Psoas muscle (tissue), 8 donors: ENCODE data around the gene E2F8. TPM values are rescaled to one million over a fixed set of nuclear protein-coding genes. Genes with fewer than 3 reads are reported as not detected.

Experiments used
- ATAC-seq, 4 donors: fragments of 200-7000 bp; cut with Tn5 transposase; one replicate each; pipeline ENCODE4 v1.9.1; 2020; ENCODE audit warnings: moderate library complexity in 3 of 4, mild to moderate bottlenecking in 2 of 4
- DNase-seq, 2 donors: peaks; one replicate each; pipeline ENCODE4 v3.0.0-alpha.2; 2020
- H3K27ac ChIP-seq: fragments of 200-600 bp; one replicate; pipeline ENCODE4 v1.8.0; 2022
- H3K27me3 ChIP-seq, 3 donors: fragments of 200-600 bp in 1 of 3; one replicate each; pipeline versions ENCODE4 v1.6.1 to v1.8.0; 2013 to 2022; ENCODE audit warnings: low read length in 2 of 3, mild to moderate bottlenecking in 2 of 3, moderate library complexity in 1 of 3; ENCODE audit not compliant: insufficient read depth in 3 of 3
- H3K36me3 ChIP-seq, 2 donors: fragments of 200-600 bp in 1 of 2; one replicate each; pipeline versions ENCODE4 v1.6.1 to v1.8.0; 2013 to 2022; ENCODE audit warnings: low read depth in 1 of 2, mild to moderate bottlenecking in 1 of 2, moderate library complexity in 1 of 2; ENCODE audit not compliant: insufficient read depth in 1 of 2
- H3K4me1 ChIP-seq: fragments of 200-600 bp; one replicate; pipeline ENCODE4 v1.8.0; 2022
- H3K4me3 ChIP-seq: fragments of 200-600 bp; one replicate; pipeline ENCODE4 v1.8.0; 2022; ENCODE audit warnings: mild to moderate bottlenecking
- H3K9me3 ChIP-seq: fragments of 200-600 bp; one replicate; pipeline ENCODE4 v1.8.0; 2022
- WGBS, 3 donors: extraction: QIAGEN DNeasy Blood & Tissue Kit; methylation state at CpG; one replicate each; pipeline versions ENCODE4 v1.1.6 to v1.1.7; 2013; 5-methylcytosine and 5-hydroxymethylcytosine counted together
- intact Hi-C, 2 donors: fragments of 100-400 bp; cut with DNase I; formaldehyde crosslinking; loops; one replicate each; pipeline versions ENCODE4 v1.11.0 to v1.14.2; 2022
- polyA plus RNA-seq, 3 donors: library from polyadenylated mRNA; stranded (reverse); fragments of 200-250 nt; gene quantifications; one replicate each; pipeline ENCODE4 v1.2.3, GENCODE V29; 2013
- total RNA-seq, 4 donors: library from RNA; stranded (reverse); fragmentation: NEBNext Ultra II Directional in 2 of 4; extraction: Animal tissue kit (Norgen Biotek cat#: 25700) in 2 of 4; gene quantifications; one replicate each; pipeline versions ENCODE4 v1.2.1 to v1.2.4, GENCODE V29; 2021 to 2023
- TF ChIP-seq, protein P1 (sequence below): fragments of 200-600 bp; IDR thresholded peaks from one replicate; pipeline ENCODE4 v1.8.0; 2022; ENCODE audit warnings: antibody characterized with exemption
- donor health status: healthy with polysubstance abuse.
- donor health status: DM: no; HTN: no; CAD: no; lungs with moderate emphysema.
- donor health status: Bipolar disorder and iron deficiency.
- donor health status: healthy.
- donor health status: DM: yes; HTN: yes; CAD: no.
- donor health status: DM: no; HTN: no; CAD: no.
- donor health status: DM: no; HTN: no; CAD: no.
- donor health status: DM: yes; HTN: yes; CAD: no.

The E2F8 gene
- total and polyA plus RNA-seq, 7 donors, result 1.00 to 11.6 (median 1.5) TPM

DNA sequence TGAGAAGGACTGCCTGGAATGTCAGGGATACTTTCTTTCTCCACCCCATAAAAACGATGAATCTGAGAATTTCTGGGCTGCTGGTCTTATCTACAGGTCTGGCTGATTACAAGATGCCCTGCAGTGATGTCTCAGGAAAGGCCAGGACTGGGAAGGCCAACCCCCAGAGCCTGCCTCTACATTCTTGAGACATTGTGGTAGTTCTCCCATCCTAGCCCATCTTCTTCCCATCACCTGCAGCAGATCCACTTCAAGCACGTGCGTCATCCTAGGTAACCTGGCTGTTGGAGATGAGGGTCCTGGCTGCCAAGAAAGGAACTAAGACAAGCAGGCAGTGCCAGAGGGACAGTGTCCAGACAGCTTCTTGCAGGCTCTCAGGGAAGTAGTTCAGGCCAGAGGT is 44.1 kb upstream of the E2F8 start:
- Histone ChIP-seq H3K36me3 (no peaks in the 10 kb centered on the region), H3K4me3 (no peak overlapping the region), H3K27ac (no peak overlapping the region), H3K4me1 (no peaks in the 10 kb centered on the region), H3K27me3 (no peaks in the 10 kb centered on the region), H3K9me3 (no peaks in the 10 kb centered on the region)
- intact Hi-C loops, result no loop called here
- WGBS, 3 donors, result 77 to 81% (median 80%) methylated on average over 3 of the region's 3 CpGs
- ATAC-seq, result no peak
- TF ChIP-seq, protein P1, sequence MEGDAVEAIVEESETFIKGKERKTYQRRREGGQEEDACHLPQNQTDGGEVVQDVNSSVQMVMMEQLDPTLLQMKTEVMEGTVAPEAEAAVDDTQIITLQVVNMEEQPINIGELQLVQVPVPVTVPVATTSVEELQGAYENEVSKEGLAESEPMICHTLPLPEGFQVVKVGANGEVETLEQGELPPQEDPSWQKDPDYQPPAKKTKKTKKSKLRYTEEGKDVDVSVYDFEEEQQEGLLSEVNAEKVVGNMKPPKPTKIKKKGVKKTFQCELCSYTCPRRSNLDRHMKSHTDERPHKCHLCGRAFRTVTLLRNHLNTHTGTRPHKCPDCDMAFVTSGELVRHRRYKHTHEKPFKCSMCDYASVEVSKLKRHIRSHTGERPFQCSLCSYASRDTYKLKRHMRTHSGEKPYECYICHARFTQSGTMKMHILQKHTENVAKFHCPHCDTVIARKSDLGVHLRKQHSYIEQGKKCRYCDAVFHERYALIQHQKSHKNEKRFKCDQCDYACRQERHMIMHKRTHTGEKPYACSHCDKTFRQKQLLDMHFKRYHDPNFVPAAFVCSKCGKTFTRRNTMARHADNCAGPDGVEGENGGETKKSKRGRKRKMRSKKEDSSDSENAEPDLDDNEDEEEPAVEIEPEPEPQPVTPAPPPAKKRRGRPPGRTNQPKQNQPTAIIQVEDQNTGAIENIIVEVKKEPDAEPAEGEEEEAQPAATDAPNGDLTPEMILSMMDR, result no peak
- no peak for DNase-seq

DNA sequence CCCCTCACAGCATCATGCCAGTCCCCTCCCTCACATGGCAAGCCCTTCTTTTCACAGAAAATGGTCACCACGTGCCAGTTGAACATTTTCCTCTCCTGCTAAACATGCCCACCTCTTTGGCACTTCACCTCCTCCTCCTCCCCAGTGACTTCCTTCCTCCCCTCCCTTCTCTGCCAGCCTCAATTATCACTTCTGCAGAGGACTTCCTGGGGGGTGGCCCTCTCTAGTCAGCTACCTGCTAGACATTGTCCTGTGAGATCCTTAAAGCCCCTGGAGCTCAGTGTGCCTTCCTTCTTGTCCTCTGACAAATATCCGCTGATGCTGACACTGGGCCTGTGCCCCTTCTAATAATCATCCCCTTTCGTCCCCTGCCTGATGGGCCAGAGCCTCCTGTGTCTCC is 43.2 kb upstream of the E2F8 start:
- TF ChIP-seq, protein P1, result no peak
- ATAC-seq, result no peak
- Histone ChIP-seq H3K27me3 (no peaks in the 10 kb centered on the region), H3K4me1 (no peaks in the 10 kb centered on the region), H3K4me3 (no peak overlapping the region), H3K27ac (no peak overlapping the region), H3K9me3 (no peaks in the 10 kb centered on the region), H3K36me3 (no peaks in the 10 kb centered on the region)
- intact Hi-C loops, result no loop called here
- DNase-seq, result no peak
- 64 to 77% (median 76%) methylated on average over 3 of the region's 3 CpGs for WGBS, 3 donors

DNA sequence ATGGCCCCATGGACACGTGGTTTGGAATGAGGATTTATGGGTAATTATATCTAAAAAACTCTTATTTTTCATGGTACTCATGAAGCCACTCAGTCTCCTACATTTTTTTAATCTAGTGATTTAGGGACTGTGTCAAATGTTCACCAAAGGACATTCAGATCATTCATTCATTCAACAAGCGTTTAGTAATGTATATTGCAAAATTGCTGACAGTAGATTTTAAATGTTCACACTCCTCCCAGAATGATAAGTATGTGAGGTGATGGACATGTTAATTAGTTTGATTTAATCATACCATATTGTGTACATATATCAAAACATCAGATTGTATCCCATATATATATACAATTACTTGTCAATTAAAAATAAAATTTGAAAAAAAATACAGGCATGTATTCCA is 40.8 kb upstream of the E2F8 start:
- TF ChIP-seq, protein P1, result no peak
- DNase-seq (no peak), ATAC-seq (no peak)
- WGBS, 3 donors, result 60 to 70% (median 62%) methylated on average over 2 of the region's 2 CpGs
- intact Hi-C loops, result no loop called here
- no peak overlapping the region for H3K27ac ChIP-seq
- H3K4me3 ChIP-seq, result no peak overlapping the region
- no peaks in the 10 kb centered on the region for H3K27me3 ChIP-seq
- no peaks in the 10 kb centered on the region for H3K36me3 ChIP-seq
- no peaks in the 10 kb centered on the region for H3K9me3 ChIP-seq
- H3K4me1 ChIP-seq, result no peaks in the 10 kb centered on the region

DNA sequence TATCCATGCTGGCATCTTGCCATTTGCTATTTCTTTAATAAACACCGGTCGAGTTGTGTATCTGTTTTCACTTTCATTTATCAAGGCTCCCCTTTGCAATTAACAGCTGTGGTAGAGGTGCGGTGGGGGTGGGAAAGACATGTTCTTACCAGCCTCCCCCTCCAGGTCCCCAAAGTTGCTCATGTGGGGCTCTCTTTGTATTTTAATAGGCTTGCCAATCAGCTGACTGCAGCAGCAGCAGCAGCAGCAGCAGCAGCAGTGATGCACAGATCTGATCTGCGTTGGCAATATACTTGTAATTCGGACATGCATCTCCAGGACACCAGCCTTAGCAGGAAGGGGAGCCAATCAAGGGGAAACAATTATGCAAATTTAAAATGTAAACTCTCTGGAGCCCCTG is 40.3 kb upstream of the E2F8 start:
- Histone ChIP-seq H3K4me3 (no peak overlapping the region), H3K27me3 (no peaks in the 10 kb centered on the region), H3K36me3 (no peaks in the 10 kb centered on the region), H3K9me3 (no peaks in the 10 kb centered on the region), H3K27ac (no peak overlapping the region), H3K4me1 (no peaks in the 10 kb centered on the region)
- TF ChIP-seq, protein P1, result no peak
- no peak for DNase-seq
- ATAC-seq, result no peak
- 43 to 46% (median 44%) methylated on average over 5 of the region's 5 CpGs for WGBS, 3 donors
- intact Hi-C loops, result no loop called here

DNA sequence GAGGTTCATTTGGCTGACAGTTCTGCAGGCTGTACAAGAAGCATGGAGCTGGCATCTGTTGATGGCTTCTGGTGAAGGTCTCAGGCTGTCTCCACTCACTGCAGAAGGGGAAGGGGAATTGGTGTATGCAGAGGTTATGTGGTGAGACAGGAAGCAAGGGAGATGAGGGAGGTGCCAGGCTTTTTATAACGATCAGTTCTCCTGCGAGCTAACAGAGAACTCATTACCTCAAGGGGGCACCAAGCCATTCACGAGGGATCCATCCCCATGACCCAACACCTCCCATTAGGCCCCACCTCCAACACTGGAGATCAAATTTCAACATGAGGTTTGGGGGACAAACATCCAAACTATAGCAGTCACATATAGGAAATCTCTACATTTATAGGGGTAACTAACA is 38.7 kb upstream of the E2F8 start:
- no peaks in the 10 kb centered on the region for H3K27me3 ChIP-seq
- no peaks in the 10 kb centered on the region for H3K4me1 ChIP-seq
- intact Hi-C loops, result no loop called here
- DNase-seq (no peak), ATAC-seq (no peak)
- H3K4me3 ChIP-seq, result no peak overlapping the region
- TF ChIP-seq, protein P1, result no peak
- H3K9me3 ChIP-seq, result no peaks in the 10 kb centered on the region
- H3K36me3 ChIP-seq, result no peaks in the 10 kb centered on the region
- WGBS, 3 donors, result 53 to 58% (median 54%) methylated on average over 3 of the region's 3 CpGs
- no peak overlapping the region for H3K27ac ChIP-seq
